Measurements from ENCODE around the gene CRYGA.
"Not testable (repeated sequence)": the region's sequence is repeated elsewhere in the genome, so short reads cannot be mapped to it uniquely, and the experiment has no call there.

Gene CRYGA

DNA sequence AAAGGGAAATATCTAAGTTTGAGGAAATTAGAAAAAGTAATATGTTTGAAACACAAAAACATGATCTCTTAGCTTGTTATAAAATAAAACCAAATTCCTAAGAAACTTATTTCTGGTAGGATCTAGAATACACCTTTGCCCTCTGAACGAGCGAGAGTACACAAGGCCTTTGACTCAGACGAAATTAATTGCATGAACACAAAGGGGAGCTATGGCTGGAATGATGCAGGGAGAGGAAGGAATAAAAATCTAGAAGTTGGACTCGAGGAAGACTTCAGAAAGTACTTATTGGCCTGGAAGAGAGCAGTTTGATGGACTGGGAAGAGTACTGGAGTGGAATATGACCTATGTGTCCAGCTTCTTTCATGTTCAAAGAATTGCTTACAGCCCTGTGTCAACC, 38.1 kb downstream of the CRYGA start:
- no peak for DNase-seq (ENCODE audit: low read depth)

DNA sequence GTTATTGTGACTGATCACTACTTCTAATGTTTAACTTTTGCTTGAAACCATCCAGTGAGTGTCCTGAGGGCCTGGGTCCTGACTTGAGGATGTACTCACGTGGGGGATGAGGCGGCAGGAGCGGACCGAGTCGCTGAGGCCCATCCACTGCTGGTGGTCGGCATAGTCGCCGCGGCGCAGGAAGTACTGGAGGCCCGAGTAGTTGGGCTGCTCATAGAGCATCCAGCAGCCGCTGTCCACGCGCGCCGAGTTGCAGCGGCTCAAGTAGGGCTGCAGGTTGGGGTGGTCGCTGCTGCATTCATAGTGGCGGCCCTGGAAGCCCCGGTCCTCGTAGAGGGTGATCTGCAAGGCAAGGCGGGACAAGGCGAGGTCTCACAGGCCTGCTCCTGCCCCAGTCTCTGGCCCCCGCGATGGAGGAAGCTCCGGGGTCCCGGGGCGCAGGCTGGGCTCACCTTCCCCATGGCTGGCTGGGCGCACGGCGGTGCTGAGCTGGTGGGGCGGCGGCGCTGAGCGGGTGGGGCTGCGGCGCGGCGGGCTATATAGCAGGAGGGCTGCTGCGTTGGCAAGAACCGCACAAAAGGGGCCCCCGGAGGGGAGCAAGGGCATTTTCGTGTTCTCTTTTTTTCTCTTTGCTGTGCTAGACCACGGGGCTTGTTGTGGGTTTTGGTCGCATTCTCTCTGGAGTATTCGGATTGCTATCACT, 39.2 kb downstream of the CRYGA start, which contains the start of gene CRYGD:
Gene CRYGD, minus strand, starts transcription at position 512 of the 703 bp plus-strand sequence. Its CDS starts 51 bp downstream, at position 461.
- not testable (repeated sequence) for DNase-seq (ENCODE audit: low read depth)

DNA sequence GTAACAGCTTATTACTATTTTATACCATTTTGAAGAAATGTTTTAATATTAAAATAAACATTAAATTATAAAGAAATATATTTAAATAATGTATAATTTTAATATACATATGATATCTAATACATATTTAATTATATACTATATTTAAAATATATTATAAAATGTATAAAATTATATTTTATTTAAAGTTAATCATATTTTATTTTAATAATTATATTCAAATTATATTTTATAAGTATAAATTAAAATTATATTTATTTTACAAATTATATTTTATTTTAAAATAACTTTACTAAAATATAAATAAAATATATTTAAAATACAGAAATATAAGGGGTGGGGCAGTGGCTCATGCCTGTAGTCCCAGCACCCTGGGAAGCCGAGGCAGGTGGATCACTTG, 41.1 kb downstream of the CRYGA start:
- no peak for DNase-seq (ENCODE audit: low read depth)

DNA sequence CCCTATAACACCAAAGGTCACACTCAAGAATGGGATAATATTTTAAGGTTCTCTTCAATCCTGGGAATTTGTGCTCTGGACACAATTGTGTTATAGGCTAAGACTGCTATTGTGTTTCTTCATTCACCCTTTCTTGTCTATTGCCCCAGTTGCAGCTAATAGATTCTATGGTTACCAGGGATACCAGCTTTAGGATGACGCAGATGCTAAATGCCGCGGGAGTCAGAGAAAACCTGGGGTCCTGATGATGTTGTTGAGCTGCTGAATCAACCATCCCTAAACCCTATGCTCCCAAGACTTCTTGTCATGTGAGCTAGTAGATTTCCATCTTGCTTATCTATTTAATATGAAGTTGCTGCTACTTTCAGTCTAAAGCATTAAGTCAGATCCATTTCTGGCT, 44.5 kb downstream of the CRYGA start:
- no peak for DNase-seq (ENCODE audit: low read depth)

GRCh38 chr2:208117390-208117789, 46.0 kb downstream of the CRYGA start:
- not testable (repeated sequence) for DNase-seq (ENCODE audit: low read depth)

- no peak for DNase-seq (ENCODE audit: low read depth)
Measured at GRCh38 chr2:208112969-208113368, 50.4 kb downstream of the CRYGA start.

DNA sequence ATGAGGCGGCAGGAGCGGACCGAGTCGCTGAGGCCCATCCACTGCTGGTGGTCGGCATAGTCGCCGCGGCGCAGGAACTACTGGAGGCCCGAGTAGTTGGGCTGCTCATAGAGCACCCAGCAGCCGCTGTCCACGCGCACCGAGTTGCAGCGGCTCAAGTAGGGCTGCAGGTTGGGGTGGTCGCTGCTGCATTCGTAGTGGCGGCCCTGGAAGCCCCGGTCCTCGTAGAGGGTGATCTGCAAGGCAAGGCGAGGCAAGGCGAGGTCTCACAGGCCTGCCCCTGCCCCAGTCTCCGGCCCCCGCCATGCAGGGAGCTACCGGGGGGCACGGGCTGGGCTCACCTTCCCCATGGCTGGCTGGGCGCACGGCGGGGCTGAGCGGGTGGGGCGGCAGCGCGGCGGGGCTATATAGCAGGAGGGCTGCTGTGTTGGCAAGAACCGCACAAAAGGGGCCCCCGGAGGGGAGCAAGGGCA, 51.1 kb downstream of the CRYGA start:
- not testable (repeated sequence) for DNase-seq (ENCODE audit: low read depth)
